Glutamatergic neuron (in vitro differentiated cells): ENCODE measurements around the gene KIFAP3. TPM values are rescaled to one million over a fixed set of nuclear protein-coding genes. Genes with fewer than 3 reads are reported as not detected.

Experiments used
- DNase-seq: peaks from one replicate; pipeline ENCODE4 v3.0.0; 2022
- H3K27ac Mint-ChIP-seq: one replicate; pipeline ENCODE4 v1.8.0; 2020; ENCODE audit warnings: mild to moderate bottlenecking, mixed read lengths, inconsistent platforms; ENCODE audit not compliant: unreplicated experiment
- H3K27me3 Mint-ChIP-seq: one replicate; pipeline ENCODE4 v1.8.0; 2020; ENCODE audit warnings: mild to moderate bottlenecking, moderate library complexity, mixed read lengths, inconsistent platforms; ENCODE audit not compliant: unreplicated experiment
- H3K36me3 Mint-ChIP-seq: one replicate; pipeline ENCODE4 v1.8.0; 2020; ENCODE audit warnings: mild to moderate bottlenecking, mixed read lengths, inconsistent platforms; ENCODE audit not compliant: unreplicated experiment
- H3K4me1 Mint-ChIP-seq: one replicate; pipeline ENCODE4 v1.8.0; 2020; ENCODE audit warnings: mild to moderate bottlenecking, low read depth, mixed read lengths, inconsistent platforms; ENCODE audit not compliant: unreplicated experiment
- H3K4me3 Mint-ChIP-seq: one replicate; pipeline ENCODE4 v1.8.0; 2020; ENCODE audit warnings: mild to moderate bottlenecking, mixed read lengths, inconsistent platforms; ENCODE audit not compliant: unreplicated experiment
- H3K9me3 Mint-ChIP-seq: one replicate; pipeline ENCODE4 v1.8.0; 2020; ENCODE audit warnings: mild to moderate bottlenecking, moderate library complexity, mixed read lengths, inconsistent platforms; ENCODE audit not compliant: unreplicated experiment
- CTCF ChIP-seq: fragments of 200-600 bp; sonication (generic); IDR thresholded peaks from one replicate; pipeline ENCODE4 v1.5.0; 2021; ENCODE audit not compliant: partially characterized antibody, unreplicated experiment
- total RNA-seq: library from RNA; stranded (reverse); fragmentation: NEBNext Ultra II Directional; extraction: Animal tissue kit (Norgen Biotek cat#: 25700); gene quantifications from one replicate; pipeline ENCODE4 v1.2.1, GENCODE V29; 2021; ENCODE audit not compliant: unreplicated experiment

The KIFAP3 gene
- total RNA-seq, 1 donor from 2014 or later = 61.6 TPM

DNA sequence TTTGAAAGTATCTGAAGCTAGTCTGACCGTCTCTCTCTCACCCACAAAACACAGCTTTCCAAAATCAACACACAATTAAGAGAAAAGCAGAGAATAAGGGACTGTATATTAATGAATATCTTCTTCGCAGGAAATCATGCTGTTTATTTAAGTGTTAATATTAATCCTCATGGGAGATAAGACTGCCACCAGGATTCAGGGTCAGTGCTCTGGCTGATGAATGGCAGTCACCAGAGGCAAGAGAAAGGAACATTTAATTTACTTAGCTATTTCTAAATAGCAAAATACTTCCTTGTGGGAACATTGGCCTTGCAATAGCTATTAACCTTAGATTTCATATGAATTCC, 183.0 kb downstream of the KIFAP3 start:
- no peak for TF ChIP-seq CTCF
- Mint-ChIP-seq H3K4me3 (no peak overlapping the region), H3K9me3 (peaks cover 2% of the 10 kb centered on the region), H3K4me1 (peaks cover 18% of the 10 kb centered on the region), H3K27ac (no peak overlapping the region), H3K36me3 (no peaks in the 10 kb centered on the region), H3K27me3 (no peaks in the 10 kb centered on the region)
- no peak for DNase-seq

- no peak for TF ChIP-seq CTCF
- DNase-seq = no peak
- H3K27ac Mint-ChIP-seq = no peak overlapping the region
- H3K27me3 Mint-ChIP-seq = no peaks in the 10 kb centered on the region
- H3K9me3 Mint-ChIP-seq = peaks cover 2% of the 10 kb centered on the region
- no peak overlapping the region for H3K4me3 Mint-ChIP-seq
- H3K36me3 Mint-ChIP-seq = no peaks in the 10 kb centered on the region
- peaks cover 18% of the 10 kb centered on the region for H3K4me1 Mint-ChIP-seq
Observed at GRCh38 chr1:169890761-169891538, 183.5 kb downstream of the KIFAP3 start.

DNA sequence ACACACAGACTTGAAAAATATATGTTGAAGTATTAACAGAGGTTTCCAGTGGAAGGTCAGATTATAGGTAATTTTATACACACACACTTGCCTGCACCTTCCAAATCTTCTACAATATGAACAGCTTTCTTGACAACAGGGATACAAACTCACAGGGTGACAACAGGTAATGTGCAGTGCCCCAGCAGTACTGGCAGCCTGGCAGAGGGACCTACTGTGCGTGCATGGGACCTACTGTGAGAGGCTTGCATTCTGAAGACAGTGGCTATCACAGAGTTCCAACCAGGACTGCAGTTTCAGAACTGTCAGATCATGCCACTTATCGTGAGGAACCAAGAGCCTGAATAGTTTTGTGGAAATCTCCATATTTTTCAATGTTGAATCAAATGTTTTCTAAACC, 184.6 kb downstream of the KIFAP3 start:
- Mint-ChIP-seq H3K27ac (no peak overlapping the region), H3K27me3 (no peaks in the 10 kb centered on the region), H3K4me1 (peaks cover 18% of the 10 kb centered on the region), H3K36me3 (no peaks in the 10 kb centered on the region), H3K4me3 (no peak overlapping the region), H3K9me3 (peaks cover 2% of the 10 kb centered on the region)
- DNase-seq = no peak
- no peak for TF ChIP-seq CTCF

DNA sequence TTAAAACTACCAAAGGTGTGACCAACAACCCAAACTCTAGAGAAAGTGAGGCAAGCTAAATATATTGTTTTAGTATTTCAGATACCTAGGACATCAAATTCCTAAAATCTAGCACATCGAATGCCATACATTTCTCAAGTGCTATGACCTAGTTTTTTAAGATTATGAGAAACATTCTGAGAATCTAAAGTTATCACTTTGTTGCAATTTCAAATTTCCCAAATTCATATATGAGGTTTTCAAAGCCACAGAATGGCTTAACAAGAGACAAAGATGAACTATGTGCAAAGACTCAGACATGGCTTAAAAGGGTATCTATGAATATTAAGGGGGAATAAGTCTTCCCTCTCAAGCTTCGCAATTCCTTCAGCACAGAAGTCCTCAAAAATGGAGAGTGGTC, 187.6 kb downstream of the KIFAP3 start:
- Mint-ChIP-seq H3K36me3 (no peaks in the 10 kb centered on the region), H3K27ac (no peak overlapping the region), H3K4me3 (no peak overlapping the region), H3K9me3 (no peaks in the 10 kb centered on the region), H3K27me3 (no peaks in the 10 kb centered on the region), H3K4me1 (peaks cover 9% of the 10 kb centered on the region)
- TF ChIP-seq CTCF = no peak
- DNase-seq = no peak

DNA sequence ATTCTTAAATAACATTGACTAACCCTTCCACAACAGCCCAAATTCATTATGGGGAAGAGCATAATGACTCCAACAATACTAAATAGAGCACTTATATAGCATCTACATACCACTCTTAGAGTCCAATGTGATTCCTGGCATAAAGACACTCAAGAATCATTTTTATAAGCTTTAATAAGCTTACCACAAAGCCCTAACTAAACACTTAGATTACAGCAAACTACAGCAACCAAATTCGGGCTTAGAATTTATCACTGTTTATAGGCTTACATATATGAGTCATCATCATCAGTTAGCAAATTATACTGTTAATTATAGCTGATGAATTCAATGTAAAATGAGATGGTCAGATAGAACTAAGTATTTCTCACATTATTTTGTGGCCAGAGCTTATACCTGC, 188.1 kb downstream of the KIFAP3 start:
- Mint-ChIP-seq H3K27ac (no peak overlapping the region), H3K4me3 (no peak overlapping the region), H3K9me3 (no peaks in the 10 kb centered on the region), H3K36me3 (no peaks in the 10 kb centered on the region), H3K4me1 (peaks cover 7% of the 10 kb centered on the region), H3K27me3 (no peaks in the 10 kb centered on the region)
- no peak for DNase-seq
- TF ChIP-seq CTCF = no peak
